CD4-positive, CD25-positive, alpha-beta regulatory T cell (primary cell): ENCODE measurements around the gene MZF1. TPM values are rescaled to one million over a fixed set of nuclear protein-coding genes. Genes with fewer than 3 reads are reported as not detected.
A peak's percentile ranks its signal among the peaks of the same experiment; 100 is the strongest.
"Not testable (repeated sequence)": the region's sequence is repeated elsewhere in the genome, so short reads cannot be mapped to it uniquely, and the experiment has no call there.

ENCODE experiments used
- ATAC-seq, 2 donors: fragments of 150-1000 bp; cut with Tn5 transposase; one replicate each; pipeline ENCODE4 v1.10.0; 2021; ENCODE audit warnings: low read depth in 2 of 2, moderate number of reproducible peaks in 2 of 2, moderate library complexity in 1 of 2
- DNase-seq, 3 donors: peaks; one replicate each; pipeline versions ENCODE4 v3.0.0 to v3.0.0-alpha.2; 2012 to 2022; ENCODE audit warnings: mixed read lengths in 1 of 3
- H3K27ac ChIP-seq: one replicate; pipeline ENCODE4 v1.7.0; 2013; ENCODE audit warnings: mild to moderate bottlenecking, low read length; ENCODE audit not compliant: insufficient read depth, poor library complexity, severe bottlenecking
- H3K27me3 ChIP-seq: one replicate; pipeline ENCODE4 v1.7.0; 2013; ENCODE audit warnings: low read length; ENCODE audit not compliant: control insufficient read depth, insufficient read depth
- H3K36me3 ChIP-seq: one replicate; pipeline ENCODE4 v1.7.0; 2013; ENCODE audit warnings: mild to moderate bottlenecking, low read length, moderate library complexity; ENCODE audit not compliant: control insufficient read depth, insufficient read depth
- H3K4me1 ChIP-seq: 2 replicates; pipeline ENCODE4 v1.7.0; 2013; ENCODE audit warnings: mild to moderate bottlenecking, low read length; ENCODE audit not compliant: insufficient read depth, control insufficient read depth, poor library complexity, severe bottlenecking
- H3K4me3 ChIP-seq: one replicate; pipeline ENCODE4 v1.7.0; 2013; ENCODE audit warnings: low read depth, mild to moderate bottlenecking, low read length, moderate library complexity
- H3K9me3 ChIP-seq, 2 experiments: 1 replicate in 1 of 2; 2 replicates in 1 of 2; pipeline ENCODE4 v1.7.0; 2013; ENCODE audit warnings: low read length in 2 of 2, mild to moderate bottlenecking in 1 of 2, moderate library complexity in 1 of 2; ENCODE audit not compliant: control insufficient read depth in 2 of 2
- H3K27ac Mint-ChIP-seq, 3 donors: one replicate each; pipeline ENCODE4 v1.8.0; 2020 to 2022; ENCODE audit warnings: mild to moderate bottlenecking in 3 of 3, mixed read lengths in 3 of 3, moderate library complexity in 2 of 3
- H3K27me3 Mint-ChIP-seq: one replicate; pipeline ENCODE4 v1.8.0; 2022; ENCODE audit warnings: mild to moderate bottlenecking, mixed read lengths
- H3K36me3 Mint-ChIP-seq: one replicate; pipeline ENCODE4 v1.8.0; 2020; ENCODE audit warnings: mixed read lengths
- H3K4me1 Mint-ChIP-seq, 4 donors: one replicate each; pipeline ENCODE4 v1.8.0; 2020 to 2022; ENCODE audit warnings: mixed read lengths in 4 of 4, mild to moderate bottlenecking in 1 of 4
- H3K4me3 Mint-ChIP-seq, 4 donors: one replicate each; pipeline ENCODE4 v1.8.0; 2020 to 2022; ENCODE audit warnings: mild to moderate bottlenecking in 4 of 4, mixed read lengths in 4 of 4, moderate library complexity in 3 of 4
- H3K9me3 Mint-ChIP-seq, 7 donors: one replicate each; pipeline ENCODE4 v1.8.0; 2020 to 2022; ENCODE audit warnings: mixed read lengths in 7 of 7, mild to moderate bottlenecking in 3 of 7, moderate library complexity in 2 of 7
- polyA plus RNA-seq, 4 donors: library from polyadenylated mRNA; unstranded; fragments of 300-500 nt; fragmentation: Illumina TruSeq; gene quantifications; one replicate each; pipeline ENCODE4 v1.2.3, GENCODE V29; 2021
- total RNA-seq: library from RNA; stranded (reverse); gene quantifications from one replicate; pipeline ENCODE4 v1.2.3, GENCODE V29; 2022

MZF1 gene
- total and polyA plus RNA-seq, 5 donors from 2014 or later: 7.4 to 15.6 (median 7.9) TPM

- H3K27me3 Mint-ChIP-seq: peaks cover 14% of the 10 kb centered on the region
- no peaks in the 10 kb centered on the region for H3K9me3 ChIP-seq
- H3K27ac ChIP-seq: peak overlapping the region; percentile 57
- peaks cover 0 to 47% (median 29%) of the 10 kb centered on the region in 4 donors for H3K4me1 Mint-ChIP-seq
- no peak for ATAC-seq
- DNase-seq: peak in 1 of 3 donors; percentile 34
- H3K9me3 Mint-ChIP-seq: peaks cover 0 to 1% (median 0%) of the 10 kb centered on the region in 7 donors
- H3K27ac Mint-ChIP-seq: peak overlapping the region; percentile 89 to 91 (median 90)
- peaks cover 36% of the 10 kb centered on the region for H3K4me1 ChIP-seq
- peak overlapping the region; percentile 67 for H3K4me3 ChIP-seq
- H3K36me3 Mint-ChIP-seq: peaks cover 17% of the 10 kb centered on the region
- peaks cover 34% of the 10 kb centered on the region for H3K36me3 ChIP-seq
- H3K27me3 ChIP-seq: no peaks in the 10 kb centered on the region
- peak overlapping the region; percentile 91 to 97 (median 94) for H3K4me3 Mint-ChIP-seq
Measured at GRCh38 chr19:58545286-58546018, 27.7 kb downstream of the MZF1 start.

GRCh38 chr19:58544591-58545285 is 28.4 kb downstream of the MZF1 start:
- peaks cover 36% of the 10 kb centered on the region for H3K4me1 ChIP-seq
- H3K9me3 ChIP-seq: no peaks in the 10 kb centered on the region
- no peaks in the 10 kb centered on the region for H3K27me3 ChIP-seq
- ATAC-seq (peak; percentile 43), DNase-seq (peak in 2 of 3 donors; percentile 49 to 71)
- peak overlapping the region; percentile 67 for H3K4me3 ChIP-seq
- H3K36me3 Mint-ChIP-seq: peaks cover 17% of the 10 kb centered on the region
- peaks cover 0 to 1% (median 0%) of the 10 kb centered on the region in 7 donors for H3K9me3 Mint-ChIP-seq
- H3K27ac Mint-ChIP-seq: peak overlapping the region; percentile 89 to 100 (median 91)
- H3K4me3 Mint-ChIP-seq: peak overlapping the region; percentile 94 to 98 (median 96)
- H3K4me1 Mint-ChIP-seq: peaks cover 0 to 45% (median 29%) of the 10 kb centered on the region in 4 donors
- H3K36me3 ChIP-seq: peaks cover 27% of the 10 kb centered on the region
- H3K27ac ChIP-seq: peak overlapping the region; percentile 95
- H3K27me3 Mint-ChIP-seq: peaks cover 14% of the 10 kb centered on the region

GRCh38 chr19:58543826-58544590 is 29.1 kb downstream of the MZF1 start, which contains the start of gene TRIM28:
Gene TRIM28 (plus strand): TSS chr19:58544064. CDS start chr19:58544758, 694 bp downstream.
- peaks cover 0 to 1% (median 0%) of the 10 kb centered on the region in 7 donors for H3K9me3 Mint-ChIP-seq

DNA sequence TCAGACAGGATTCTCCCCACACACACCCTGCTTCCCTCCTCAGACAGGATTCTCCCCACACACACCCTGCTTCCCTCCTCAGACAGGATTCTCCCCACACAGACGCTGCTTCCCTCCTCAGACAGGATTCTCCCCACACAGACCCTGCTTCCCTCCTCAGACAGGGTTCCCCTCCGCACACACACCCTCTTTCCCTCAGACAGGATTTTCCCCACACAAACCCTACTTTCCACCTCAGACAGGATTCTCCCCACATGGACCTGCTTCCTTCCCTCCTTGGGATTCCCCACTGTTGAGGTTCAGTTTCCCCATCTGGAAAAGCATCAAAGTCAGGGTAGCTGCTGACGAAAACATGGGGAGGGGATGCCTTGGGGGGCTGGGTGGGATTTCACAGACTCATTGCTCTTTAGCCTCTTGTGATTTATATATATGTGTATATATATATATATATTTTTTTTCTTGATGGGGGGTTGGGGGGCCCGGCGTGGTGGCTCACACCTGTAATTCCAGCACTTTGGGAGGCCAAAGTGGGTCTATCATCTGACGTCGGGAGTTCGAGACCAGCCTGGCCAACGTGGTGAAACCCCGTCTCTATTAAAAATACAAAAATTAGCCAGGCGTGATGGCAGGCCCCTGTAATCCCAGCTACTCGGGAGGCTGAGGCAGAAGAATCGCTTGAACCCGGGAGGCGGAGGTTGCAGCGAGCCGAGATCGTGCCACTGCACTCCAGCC is 30.3 kb downstream of the MZF1 start:
- H3K4me3 ChIP-seq, DNase-seq, H3K36me3 ChIP-seq, H3K27ac ChIP-seq, H3K9me3 Mint-ChIP-seq, ATAC-seq, H3K27me3 ChIP-seq, H3K4me3 Mint-ChIP-seq, H3K9me3 ChIP-seq: not testable (repeated sequence)
- peaks cover 46% of the 10 kb centered on the region for H3K4me1 ChIP-seq
- Mint-ChIP-seq H3K4me1 (peaks cover 0 to 51% (median 26%) of the 10 kb centered on the region in 4 donors), H3K36me3 (peaks cover 13% of the 10 kb centered on the region), H3K27me3 (peaks cover 14% of the 10 kb centered on the region), H3K27ac (peak overlapping the region in 1 of 3 donors; percentile 51)

More at GRCh38 chr19:58543826-58544590, 29.1 kb downstream of the MZF1 start, which contains the start of gene TRIM28:
- H3K9me3 ChIP-seq: no peaks in the 10 kb centered on the region
- H3K27ac Mint-ChIP-seq: peak within 1 kb of the TSS; percentile 99 to 100 (median 99)
- peak within 1 kb of the TSS; percentile 95 for H3K27ac ChIP-seq
- peaks cover 2% of the 10 kb centered on the region for H3K27me3 ChIP-seq
- peaks cover 20% of the 10 kb centered on the region for H3K36me3 ChIP-seq
- peak within 1 kb of the TSS; percentile 86 for H3K4me3 ChIP-seq
- ATAC-seq (peak; percentile 90 to 91), DNase-seq (peak; percentile 98 to 100 (median 100))
- peaks cover 34% of the 10 kb centered on the region for H3K4me1 ChIP-seq
- H3K27me3 Mint-ChIP-seq: peaks cover 14% of the 10 kb centered on the region
- peaks cover 17% of the 10 kb centered on the region for H3K36me3 Mint-ChIP-seq
- peak within 1 kb of the TSS; percentile 94 to 98 (median 96) for H3K4me3 Mint-ChIP-seq
- peaks cover 0 to 48% (median 29%) of the 10 kb centered on the region in 4 donors for H3K4me1 Mint-ChIP-seq

- H3K27me3 ChIP-seq, H3K4me3 ChIP-seq, DNase-seq, H3K36me3 ChIP-seq, ATAC-seq, H3K36me3 Mint-ChIP-seq, H3K27ac ChIP-seq, H3K9me3 ChIP-seq, H3K9me3 Mint-ChIP-seq: not testable (repeated sequence)
- Mint-ChIP-seq H3K4me1 (peaks cover 0 to 24% (median 7%) of the 10 kb centered on the region in 4 donors), H3K4me3 (peak overlapping the region in 3 of 4 donors; percentile 24 to 58 (median 54)), H3K27ac (peak overlapping the region in 1 of 3 donors; percentile 73), H3K27me3 (peaks cover 18% of the 10 kb centered on the region)
- peaks cover 20% of the 10 kb centered on the region for H3K4me1 ChIP-seq
Measured at GRCh38 chr19:58539169-58539559, 34.0 kb downstream of the MZF1 start.

- Mint-ChIP-seq H3K27ac (peak overlapping the region in 1 of 3 donors; percentile 69), H3K4me1 (peaks cover 0 to 19% (median 1%) of the 10 kb centered on the region in 4 donors), H3K36me3 (no peaks in the 10 kb centered on the region), H3K27me3 (peaks cover 11% of the 10 kb centered on the region), H3K4me3 (peak overlapping the region; percentile 41 to 81 (median 62)), H3K9me3 (no peaks in the 10 kb centered on the region)
- ATAC-seq: peak; percentile 79 to 80
- DNase-seq: peak in 2 of 3 donors; percentile 37 to 67
- Histone ChIP-seq H3K36me3 (no peaks in the 10 kb centered on the region), H3K27ac (no peak overlapping the region), H3K4me1 (peaks cover 16% of the 10 kb centered on the region), H3K27me3 (peaks cover 2% of the 10 kb centered on the region), H3K4me3 (no peak overlapping the region), H3K9me3 (no peaks in the 10 kb centered on the region)
Measured at GRCh38 chr19:58538257-58539168, 34.6 kb downstream of the MZF1 start.
